Stimulated activated naive CD8-positive, alpha-beta T cell treated with anti-CD3 and anti-CD28 coated beads, Interleukin-15, Interleukin-2, amounts not matched to agents 100 U/mL and 50 U/mL, for 24 hours (primary cell): ENCODE data around the gene ERICH6B.

Experiments
- ATAC-seq: fragments of 150-1000 bp; cut with Tn5 transposase; one replicate; pipeline ENCODE4 v1.10.0; 2021
- DNase-seq: peaks from one replicate; pipeline ENCODE4 v3.0.0; 2021

The ERICH6B gene

DNA sequence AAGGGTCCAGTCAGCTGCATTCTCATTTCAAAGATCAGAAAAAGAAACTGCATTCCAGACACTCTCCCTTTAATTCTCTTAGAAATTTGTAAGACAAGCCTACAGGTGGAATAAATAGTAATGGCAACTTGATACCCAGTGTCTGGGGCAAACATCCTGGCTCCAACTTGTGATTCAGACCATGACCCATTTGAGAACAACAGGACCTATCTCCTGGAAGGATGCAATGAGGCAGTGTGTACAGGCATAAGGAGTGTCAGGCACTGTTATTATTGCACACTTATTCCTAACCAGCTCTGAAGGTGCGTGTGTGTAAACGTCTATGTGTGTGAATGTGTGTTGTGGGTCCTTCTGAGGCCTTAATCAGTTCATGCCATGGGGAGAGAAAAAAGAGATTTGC, 13.9 kb downstream of the ERICH6B start:
- DNase-seq (no peak), ATAC-seq (no peak)

DNA sequence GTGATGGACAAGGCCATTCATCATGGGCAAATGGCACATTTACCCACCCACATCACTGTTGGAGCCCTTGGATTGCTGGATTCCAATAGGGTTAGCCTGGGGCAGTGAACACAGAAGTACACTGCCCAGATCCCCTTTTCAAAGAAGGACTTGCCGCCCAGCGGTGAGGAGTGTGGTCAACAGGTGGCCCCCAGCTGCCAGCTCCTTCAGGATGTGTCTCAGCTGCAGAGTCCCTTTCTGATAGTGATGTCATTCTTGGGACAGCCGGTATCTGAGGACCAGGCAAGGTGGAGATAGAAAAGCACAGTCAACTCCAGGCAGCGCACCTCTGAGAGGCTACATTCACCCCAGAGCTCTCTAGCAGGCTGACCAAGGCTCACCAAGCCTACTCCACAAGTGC, 16.9 kb downstream of the ERICH6B start:
- ATAC-seq (no peak), DNase-seq (no peak)

DNA sequence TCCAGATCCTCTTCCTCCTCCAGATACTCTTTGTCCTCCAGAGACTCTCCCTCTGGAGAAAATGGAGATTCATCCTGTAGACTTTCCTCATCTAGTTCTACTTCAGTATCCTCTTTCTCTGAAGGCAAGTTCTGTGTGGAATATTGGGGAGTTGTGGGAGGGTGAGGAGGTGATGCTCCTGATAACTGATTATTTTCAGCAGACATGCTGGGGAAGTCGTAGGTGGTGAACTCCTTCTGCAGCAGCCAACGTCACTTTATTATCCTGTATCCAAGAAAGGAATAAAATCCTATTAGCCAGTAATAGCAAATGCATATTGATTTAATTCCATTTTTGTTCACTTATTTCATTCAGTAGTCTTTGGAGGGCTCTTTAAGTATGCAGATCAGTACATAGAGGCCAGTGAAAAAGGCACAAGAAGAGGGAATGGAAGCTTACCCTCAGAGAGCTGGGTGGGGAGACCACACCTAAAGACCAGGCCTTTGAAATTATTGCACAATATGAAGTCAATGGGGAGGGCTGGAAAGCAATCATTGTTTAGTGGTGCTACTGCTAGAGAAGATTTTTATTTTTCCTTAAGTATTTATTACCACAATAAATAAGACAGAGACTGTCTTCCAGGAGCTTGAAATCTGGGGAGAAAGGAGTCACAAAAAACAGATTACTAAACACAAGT, 18.6 kb downstream of the ERICH6B start:
- DNase-seq (no peak), ATAC-seq (no peak)

DNA sequence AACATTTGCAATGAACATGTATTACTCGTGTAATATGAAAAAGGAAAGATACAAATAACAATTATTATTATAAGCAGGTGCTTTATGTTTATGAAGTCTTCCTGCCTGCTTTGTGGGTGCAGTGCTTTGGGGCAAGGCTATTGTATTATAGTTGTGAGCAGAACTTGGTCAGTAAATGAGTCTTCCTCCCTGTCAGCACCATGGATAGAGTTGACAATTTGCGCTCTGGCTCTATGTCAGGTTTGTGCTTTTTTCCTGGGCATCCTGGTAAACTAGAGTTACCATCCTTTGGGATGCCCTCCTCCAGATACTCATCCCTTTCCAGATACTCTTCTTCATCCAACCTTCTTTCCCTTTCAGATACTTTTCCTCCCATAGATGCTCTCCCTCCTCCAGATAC, 19.6 kb downstream of the ERICH6B start:
- DNase-seq = no peak
- ATAC-seq = no peak

DNA sequence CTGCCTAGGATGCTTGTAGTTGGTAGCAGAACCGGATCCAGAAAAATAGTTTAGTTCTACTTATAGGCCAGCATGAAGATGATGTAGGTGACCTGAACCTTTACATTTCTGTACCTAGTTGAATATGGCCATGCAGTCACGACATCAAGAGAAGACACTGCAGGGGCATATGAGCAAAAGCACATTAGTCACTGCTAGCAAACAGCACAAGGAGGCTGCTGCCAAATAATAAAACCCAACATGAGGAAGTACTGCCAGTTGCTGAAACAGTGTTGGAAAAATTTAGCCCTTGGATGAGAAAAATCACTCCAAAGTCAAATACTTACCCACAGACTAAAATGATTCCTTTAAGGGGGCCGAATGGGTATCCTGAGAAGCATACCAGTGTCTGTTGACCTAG, 20.8 kb downstream of the ERICH6B start:
- no peak for DNase-seq
- ATAC-seq = no peak

DNA sequence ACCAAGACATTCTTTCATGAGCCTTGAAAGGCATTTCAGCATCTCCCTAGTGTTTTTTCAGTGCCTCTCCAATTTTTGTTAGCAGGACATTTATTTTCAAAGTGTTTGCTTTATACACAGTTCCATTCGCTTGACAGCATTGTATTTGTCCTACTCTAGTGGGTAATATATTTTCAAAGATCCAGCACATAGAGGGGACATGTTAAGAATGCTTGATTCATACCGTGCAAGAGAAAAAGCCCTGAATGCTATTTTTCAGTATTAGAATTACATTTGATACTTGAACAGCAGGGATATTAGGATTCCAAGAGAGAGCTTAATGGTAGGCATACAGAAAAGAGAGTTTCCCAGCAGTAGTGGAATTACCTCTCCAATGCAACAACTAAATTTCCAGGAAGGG, 21.3 kb downstream of the ERICH6B start:
- DNase-seq (no peak), ATAC-seq (no peak)

DNA sequence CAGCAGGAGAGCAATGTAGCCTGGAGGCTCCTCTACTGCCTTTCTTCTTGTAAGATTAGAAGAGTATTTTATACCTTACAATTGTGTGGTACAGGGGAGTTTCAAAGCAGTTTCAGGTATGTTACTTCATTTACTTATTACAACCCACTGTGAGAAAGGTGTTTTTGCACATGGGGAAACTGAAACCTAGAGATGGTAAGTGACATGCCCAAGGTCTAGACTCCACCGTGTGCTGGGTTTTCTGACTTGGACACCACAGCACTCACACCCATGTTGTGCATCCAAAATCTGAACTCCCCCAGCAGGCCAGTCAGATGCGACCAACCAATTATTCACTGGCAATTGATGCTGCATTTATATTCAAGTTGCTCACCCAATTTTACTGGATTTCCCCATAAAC, 22.8 kb downstream of the ERICH6B start:
- no peak for ATAC-seq
- DNase-seq = no peak

DNA sequence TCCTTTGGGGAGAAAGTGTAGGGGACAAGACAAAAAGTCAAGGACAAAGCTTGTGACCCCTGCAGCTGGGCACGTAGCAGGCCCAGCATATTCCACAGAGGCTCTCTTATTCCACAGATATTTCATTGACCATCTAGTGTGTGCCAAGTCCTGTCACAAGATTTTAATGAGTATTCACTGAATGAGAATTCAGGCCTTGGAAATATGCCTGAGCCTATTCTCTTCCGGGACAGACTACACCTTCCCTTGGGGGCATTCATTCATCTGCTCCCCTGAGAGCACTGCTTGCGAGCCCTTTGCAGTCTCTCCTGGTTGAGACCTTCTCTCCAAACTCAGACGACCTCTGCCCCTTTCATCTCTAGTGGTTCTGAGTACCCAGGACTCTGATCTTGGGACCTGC, 25.5 kb downstream of the ERICH6B start:
- ATAC-seq = no peak
- DNase-seq = no peak

DNA sequence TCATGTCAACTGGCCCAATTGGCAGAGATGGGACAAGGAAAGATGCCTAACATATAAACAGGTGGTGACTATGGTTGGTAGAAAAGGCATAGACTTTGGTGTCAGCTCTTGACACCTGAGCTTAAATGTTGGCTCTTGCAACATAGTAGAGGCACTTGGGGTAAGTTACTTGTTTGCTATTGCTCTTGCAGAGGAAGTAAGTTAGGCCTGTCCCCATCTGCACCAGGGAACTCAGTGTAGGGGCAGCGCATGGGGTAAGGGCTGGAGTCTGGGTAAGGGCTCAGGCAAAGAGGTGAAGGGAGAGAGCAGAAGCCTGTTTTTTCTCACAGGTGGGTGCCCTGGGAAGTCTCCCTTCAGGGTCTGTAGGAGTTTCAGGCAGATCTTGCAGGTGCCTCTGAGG, 27.6 kb downstream of the ERICH6B start:
- DNase-seq = no peak
- ATAC-seq = no peak

DNA sequence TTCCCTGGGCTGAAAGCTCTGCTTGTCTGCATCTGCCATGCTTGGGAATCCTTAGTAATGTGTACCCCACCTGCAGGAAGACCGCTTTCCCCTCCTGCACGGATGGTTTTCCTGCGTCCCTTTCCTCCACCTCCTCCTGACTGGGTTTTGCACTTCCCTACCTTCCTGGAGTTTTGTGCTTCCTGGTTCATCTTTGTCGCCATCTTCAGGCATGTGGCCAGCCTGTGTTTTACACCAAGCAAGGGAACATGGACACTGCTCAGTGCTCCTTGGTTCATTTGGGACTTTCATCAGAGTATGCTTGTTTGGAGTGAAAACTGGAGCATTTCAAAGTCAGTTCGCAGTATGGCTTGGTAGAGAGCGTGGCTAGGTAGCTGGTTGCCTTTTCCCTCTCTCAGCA, 30.7 kb downstream of the ERICH6B start:
- ATAC-seq = no peak
- DNase-seq = no peak

DNA sequence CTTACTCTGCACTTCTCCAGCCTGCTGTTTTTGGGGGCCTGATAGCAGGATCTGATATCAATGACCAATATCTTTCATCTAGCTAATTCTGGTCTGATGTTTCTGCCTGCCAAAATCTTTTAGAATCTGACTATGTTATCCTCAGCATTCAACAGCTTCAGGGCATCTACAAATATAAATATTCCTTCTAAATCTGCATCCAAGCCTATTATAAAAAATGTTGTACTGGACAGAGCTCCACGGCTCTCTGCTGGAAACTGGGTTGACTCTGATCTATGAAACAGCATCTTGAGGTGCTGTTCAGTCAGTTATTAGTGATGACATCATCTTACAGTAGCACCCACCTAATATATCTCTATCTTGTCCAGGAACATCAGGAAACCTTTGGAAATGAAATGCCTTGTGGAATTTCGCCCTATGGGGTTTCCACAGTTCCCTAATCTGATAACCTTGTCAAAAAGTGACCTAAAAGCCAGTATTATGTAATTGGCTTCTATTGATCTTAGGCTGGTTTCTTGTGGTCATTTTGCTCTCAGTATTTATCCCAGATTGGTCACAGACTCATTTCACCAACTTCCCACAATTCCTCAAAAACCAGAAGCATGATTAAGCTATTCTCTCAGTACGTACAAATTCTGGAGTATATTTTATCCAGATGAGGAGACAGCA, 33.0 kb downstream of the ERICH6B start:
- DNase-seq (no peak), ATAC-seq (no peak)

DNA sequence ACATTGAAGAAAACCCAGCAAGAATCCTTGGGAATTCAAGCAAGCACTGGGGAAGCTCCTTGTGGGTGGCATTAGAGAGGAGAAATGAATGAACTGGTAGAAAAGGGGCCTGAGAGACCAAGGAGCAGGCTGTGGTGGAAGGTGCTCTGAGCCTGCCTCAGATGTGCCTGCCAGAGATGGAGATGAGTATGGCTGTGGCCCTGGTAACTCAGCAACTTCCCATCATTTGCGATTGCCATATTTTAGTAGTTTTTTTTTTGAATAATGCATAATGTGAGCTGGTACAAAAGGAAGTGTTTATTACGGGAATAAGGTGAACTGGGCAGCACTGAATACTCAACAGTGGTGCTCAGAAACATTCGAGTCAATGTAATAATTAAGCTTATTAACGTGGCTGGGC, 39.1 kb downstream of the ERICH6B start:
- no peak for ATAC-seq

DNA sequence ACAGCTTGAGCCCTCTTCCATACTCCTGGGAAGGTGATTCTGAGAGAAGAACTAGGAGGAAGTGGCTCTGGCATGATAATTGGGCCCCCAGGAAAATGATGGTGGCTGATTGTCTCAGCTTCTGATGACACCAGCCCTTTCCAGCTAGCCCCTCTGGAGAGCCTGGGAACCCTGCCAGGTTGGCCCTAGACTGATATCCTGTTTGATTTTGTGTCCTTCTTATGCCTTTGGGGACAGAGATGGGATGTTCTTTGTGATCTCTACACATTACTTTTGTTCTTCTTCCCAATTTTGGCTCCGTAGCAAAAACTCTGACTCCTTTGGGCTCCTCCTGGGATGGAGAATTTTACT, 39.7 kb downstream of the ERICH6B start:
- no peak for ATAC-seq

More for the DNA sequence above, 39.1 kb downstream of the ERICH6B start:
- DNase-seq = no peak

DNA sequence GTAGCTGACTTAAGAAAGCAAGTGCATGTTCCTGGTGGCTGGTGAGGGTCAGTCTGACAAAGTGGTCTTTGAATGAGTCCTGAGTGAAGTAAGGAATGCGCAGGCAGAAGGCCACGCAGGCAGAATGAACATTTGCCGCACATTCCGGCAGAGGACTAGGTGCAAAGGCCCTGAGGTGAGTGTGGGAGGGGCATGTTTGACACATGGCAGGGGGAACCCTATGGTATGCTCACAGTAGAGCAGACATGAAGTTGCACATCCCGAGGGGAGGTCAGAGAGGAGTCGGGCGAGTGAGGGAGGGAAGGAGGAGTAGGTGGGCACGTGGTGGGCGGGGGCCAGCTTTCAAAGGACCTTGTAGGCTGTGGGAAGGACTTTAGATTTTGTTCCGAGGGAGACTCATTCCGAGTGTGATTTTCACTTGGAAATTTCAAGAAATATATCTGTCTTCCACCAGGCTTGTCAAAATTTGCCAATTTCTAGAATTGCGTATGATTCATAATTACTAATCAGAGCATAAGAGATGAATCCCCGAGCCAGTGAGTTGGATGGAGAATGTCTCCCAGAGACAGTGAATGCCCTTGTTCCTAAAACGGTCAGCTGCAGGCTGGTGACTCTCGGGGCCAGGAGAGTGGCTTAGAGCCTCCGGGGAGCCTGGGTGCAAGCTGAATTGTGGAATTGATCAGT, 40.3 kb downstream of the ERICH6B start:
- DNase-seq (no peak), ATAC-seq (no peak)

More for the DNA sequence above, 39.7 kb downstream of the ERICH6B start:
- no peak for DNase-seq

DNA sequence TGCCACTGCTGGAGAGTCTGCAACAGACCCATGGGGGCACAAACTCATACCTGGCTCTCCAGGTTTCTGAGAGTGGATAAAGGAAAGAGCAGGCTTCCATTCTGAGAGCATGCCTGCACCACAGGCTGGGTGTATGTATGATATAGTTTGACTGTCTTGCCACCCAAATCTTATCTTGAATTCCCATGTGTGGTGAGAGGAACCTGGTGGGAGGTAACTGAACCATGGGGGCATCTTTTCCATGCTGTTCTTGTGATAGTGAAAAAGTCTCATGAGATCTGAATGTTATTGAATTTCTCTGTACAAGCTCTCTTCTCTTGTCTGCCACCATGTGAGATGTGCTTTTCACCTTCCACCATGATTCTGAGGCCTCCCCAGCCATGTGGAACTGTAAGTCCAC, 50.2 kb downstream of the ERICH6B start:
- DNase-seq (no peak), ATAC-seq (no peak)

DNA sequence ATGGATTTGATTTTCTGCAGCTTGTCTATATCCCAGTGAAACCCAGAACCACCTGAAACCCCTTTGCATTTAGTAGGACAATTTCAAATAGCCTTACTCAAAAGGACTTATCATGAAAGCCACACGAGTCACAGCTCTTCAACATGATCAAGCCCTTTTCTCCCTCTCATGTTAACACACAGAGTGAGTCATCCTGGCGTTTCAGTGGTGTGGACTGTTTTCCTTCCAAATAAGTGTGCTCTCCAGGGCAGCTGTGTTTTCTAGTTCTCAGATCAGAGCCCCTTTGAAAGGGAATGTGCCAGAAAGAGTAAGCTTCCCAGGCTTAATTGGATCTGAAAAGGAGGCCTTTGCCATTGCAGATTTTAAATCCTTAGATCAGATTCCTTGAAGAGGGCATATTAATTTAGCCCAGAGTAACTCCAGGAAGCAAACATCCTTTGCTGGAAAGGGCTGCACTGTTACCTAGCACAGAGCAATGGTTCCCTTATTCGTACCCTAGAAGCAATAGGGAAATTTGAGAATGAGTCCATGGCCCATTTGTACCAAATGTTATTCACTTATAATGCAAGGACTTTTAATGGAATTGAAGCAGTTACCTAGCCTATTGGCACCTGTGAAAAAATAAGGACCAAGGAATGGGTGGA, 51.3 kb downstream of the ERICH6B start:
- peak; percentile 68 for ATAC-seq
- no peak for DNase-seq

DNA sequence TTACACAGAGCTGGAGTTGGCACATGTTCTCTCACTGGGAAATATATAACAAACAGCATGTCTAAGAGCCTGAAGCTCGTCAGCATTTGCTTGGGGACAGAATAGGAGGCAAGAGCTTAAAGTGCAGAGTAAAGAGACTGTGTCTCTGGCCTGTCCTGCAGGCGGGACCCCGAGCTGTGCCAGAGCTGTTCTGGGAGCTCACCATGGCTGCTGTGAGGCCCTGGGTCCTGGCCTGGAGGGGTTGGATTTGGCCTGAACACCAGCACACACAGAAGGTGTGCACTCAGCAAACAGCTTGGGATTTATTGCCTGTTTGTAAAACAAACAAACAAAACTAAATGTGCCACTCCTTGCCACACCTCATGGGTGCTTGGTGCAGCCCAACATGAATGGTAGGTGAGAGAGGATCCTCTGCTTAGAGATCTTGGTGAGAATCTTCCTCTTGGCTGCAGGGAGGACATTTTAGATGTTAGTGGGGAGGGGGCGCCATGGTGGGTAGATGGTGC, 60.9 kb downstream of the ERICH6B start:
- ATAC-seq = no peak

DNA sequence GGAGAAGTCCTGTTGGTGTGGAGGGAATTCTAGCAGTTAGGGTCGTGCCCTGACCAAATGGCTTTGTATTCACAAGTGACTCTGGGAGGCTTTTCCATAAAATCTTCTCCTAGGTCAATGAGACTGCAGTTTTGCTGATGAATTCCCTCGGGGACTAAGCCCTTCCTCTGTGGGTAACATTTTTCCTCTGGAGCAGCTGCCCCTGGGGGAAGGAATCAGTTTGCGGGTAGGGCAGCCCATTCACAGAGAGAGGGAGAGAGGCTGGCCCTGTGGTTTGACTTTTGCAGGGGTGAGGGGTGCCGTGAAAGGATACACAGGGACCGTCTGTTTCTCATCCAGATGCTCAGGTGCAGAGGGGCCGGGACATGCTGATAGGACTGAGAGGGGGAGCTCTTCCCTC, 67.3 kb downstream of the ERICH6B start:
- no peak for ATAC-seq
- no peak for DNase-seq

More for the DNA sequence above, 60.9 kb downstream of the ERICH6B start:
- DNase-seq = no peak

DNA sequence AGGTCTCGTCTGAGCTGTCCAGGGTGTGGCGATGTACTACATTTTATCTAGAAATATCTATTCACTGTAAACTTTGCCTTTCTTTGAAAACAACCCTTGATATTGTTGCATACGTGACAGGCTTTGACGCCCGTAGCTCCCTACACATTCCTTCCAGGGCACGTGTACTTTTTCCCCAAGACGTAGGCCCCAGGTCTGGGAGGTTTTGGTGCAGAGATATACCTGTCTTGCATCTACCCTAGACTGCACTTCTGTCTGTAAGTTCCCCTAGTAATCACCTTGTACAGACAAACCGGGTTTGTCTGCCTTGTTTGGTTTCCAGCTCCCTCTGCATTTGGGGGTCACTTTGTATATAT, 69.2 kb downstream of the ERICH6B start:
- DNase-seq (no peak), ATAC-seq (peak; percentile 16)

DNA sequence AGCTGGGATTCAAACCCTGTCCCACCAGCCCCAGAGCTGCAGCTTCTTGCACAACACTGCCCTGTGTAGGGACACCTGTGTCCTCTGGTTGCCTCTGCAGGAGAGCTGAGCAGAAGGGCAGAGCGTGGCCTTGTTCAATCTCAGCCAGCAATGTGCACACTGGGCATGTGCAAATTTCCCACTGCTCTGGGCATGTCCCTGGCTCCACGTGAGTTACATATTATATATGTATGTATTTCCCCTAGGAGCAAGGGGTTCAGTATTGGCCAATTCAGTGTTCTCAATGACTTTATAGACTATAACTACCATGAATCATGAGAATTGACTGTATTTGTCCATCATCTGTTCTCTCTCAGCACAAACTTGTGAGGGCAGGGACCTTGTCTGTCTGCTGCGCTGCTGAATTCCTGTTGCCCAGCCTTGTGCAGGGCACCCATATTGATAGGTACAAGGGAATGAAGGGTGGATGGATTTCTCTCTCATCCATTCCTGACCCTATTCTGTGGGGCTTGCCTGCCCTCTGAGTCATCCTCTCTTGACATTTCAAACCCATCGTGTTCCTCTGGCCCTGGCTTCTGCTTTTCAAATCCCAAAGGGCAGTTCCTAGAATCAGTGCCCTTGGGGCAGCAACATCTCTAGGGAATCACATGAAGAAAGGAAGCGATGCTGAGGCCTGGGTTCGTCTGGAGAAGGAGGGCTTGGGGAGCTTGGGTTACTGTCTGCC, 69.7 kb downstream of the ERICH6B start:
- DNase-seq = no peak
- ATAC-seq = no peak

DNA sequence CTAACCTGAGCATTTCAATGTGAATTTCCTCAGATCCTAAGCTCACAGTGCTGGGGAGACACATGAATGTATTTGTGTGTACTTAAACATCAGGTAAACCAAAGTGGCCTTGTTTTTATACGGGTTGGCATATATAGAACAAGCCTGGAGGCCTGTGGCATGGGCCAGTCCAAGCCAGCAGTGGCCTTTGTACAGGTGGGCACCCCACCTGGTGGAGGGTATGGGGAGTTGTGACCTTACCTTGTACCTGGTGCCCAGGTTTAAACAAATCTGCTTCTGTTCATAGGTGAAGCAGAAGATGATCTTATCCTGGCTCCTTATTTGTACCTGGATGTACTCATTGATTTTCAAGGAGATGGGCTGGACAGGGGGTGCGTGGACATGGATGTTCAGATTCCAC, 71.0 kb downstream of the ERICH6B start:
- DNase-seq (no peak), ATAC-seq (no peak)

DNA sequence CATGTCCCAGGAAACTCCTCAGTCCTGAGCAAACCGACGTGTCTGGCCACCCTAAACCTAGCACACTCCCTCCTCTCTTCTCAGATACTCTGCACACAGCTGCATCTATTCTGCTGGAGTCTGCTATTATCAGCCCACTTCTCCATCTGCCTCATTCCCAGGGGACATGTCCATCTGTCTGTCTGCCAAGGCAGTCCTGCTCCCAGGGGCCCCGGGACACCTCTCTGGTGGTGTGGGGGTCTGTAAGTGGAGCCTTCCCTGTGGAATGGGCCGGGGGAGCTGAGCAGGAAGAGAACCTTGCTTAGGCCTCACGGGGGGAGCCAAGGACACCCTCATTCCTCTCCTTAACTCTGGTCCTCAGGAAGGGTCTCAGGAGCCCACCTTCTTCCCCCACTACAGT, 72.7 kb downstream of the ERICH6B start:
- ATAC-seq = no peak
- no peak for DNase-seq
